A549 (cell line): Measurements from ENCODE around the gene VPS13D. TPM values are rescaled to one million over a fixed set of nuclear protein-coding genes. Genes with fewer than 3 reads are reported as not detected.

ENCODE experiments used
- ATAC-seq, 2 experiments: fragments of 200-7000 bp in 1 of 2; fragments of >200 bp in 1 of 2; cut with Nextera tagmentation in 1 of 2; cut with Tn5 transposase in 1 of 2; 3 replicates each; pipeline versions ENCODE4 v1.8.0 to v1.9.1; 2018 to 2020; ENCODE audit warnings: mild to moderate bottlenecking in 1 of 2, moderate library complexity in 1 of 2
- CTCF ChIA-PET: fragments of 300-600 bp; sonication (Branson Sonifier 250); formaldehyde crosslinking; extraction: SDS; loops from one replicate; lab custom pipeline; 2021; ENCODE audit warnings: antibody characterized with exemption, inconsistent platforms; lab: Yijun Ruan, JAX
- POLR2A ChIA-PET: fragments of 350-600 bp; formaldehyde crosslinking; extraction: SDS; loops from one replicate; lab custom pipeline; 2021; ENCODE audit warnings: antibody characterized with exemption, inconsistent platforms; lab: Yijun Ruan, JAX
- DNase-seq, 2 experiments: peaks; one replicate each; pipeline versions ENCODE4 v3.0.0 to v3.0.0-alpha.2; 2011 to 2016; ENCODE audit warnings: low read depth in 1 of 2, low spot score in 1 of 2
- FAIRE-seq: peaks from 2 replicates; lab custom pipeline; 2011; peaks lifted over from hg19 to GRCh38; lab: Jason Lieb, UNC
- H3K27ac ChIP-seq, 2 experiments: fragments of >200 bp; sonication (Bioruptor Twin); formaldehyde crosslinking; 3 replicates each; pipeline ENCODE4 v1.5.1; 2016 to 2017
- H3K4me1 ChIP-seq: fragments of >200 bp; sonication (Bioruptor Twin); formaldehyde crosslinking; 3 replicates; pipeline ENCODE4 v1.6.1; 2016
- H3K4me2 ChIP-seq: fragments of >200 bp; sonication (Bioruptor Twin); formaldehyde crosslinking; 3 replicates; pipeline ENCODE4 v1.6.1; 2016
- H3K4me3 ChIP-seq: fragments of >200 bp; sonication (Bioruptor Twin); formaldehyde crosslinking; 3 replicates; pipeline ENCODE4 v1.5.1; 2016
- H3K9me3 ChIP-seq: fragments of >200 bp; sonication (Bioruptor Twin); formaldehyde crosslinking; 3 replicates; pipeline ENCODE4 v1.6.1; 2016
- CBX2 ChIP-seq: fragments of 200-600 bp; sonication (generic); IDR thresholded peaks from 2 replicates; pipeline ENCODE4 v1.6.1; 2016; ENCODE audit warnings: low read depth, mild to moderate bottlenecking, borderline replicate concordance
- CHD4 ChIP-seq: fragments of 200-600 bp; sonication (generic); IDR thresholded peaks from 2 replicates; pipeline ENCODE4 v1.6.1; 2016; ENCODE audit warnings: antibody characterized with exemption, mild to moderate bottlenecking, borderline replicate concordance
- EHF ChIP-seq: fragments of 250-450 bp; sonication (Bioruptor Pico); IDR thresholded peaks from 2 replicates; pipeline ENCODE4 v1.5.0; 2020; ENCODE audit warnings: mild to moderate bottlenecking
- EHMT2 ChIP-seq: fragments of 200-600 bp; sonication (generic); IDR thresholded peaks from 2 replicates; pipeline ENCODE4 v1.6.1; 2016; ENCODE audit warnings: antibody characterized with exemption, low read depth, mild to moderate bottlenecking, moderate library complexity
- EP300 ChIP-seq, 2 experiments: fragments of >200 bp; sonication (Bioruptor Twin); formaldehyde crosslinking; IDR thresholded peaks; 2 replicates in 1 of 2; 3 replicates in 1 of 2; pipeline ENCODE4 v1.6.1; 2016 to 2017
- FOSB ChIP-seq: fragments of 250-450 bp; sonication (Bioruptor Pico); IDR thresholded peaks from 2 replicates; pipeline ENCODE4 v1.5.0; 2020; ENCODE audit warnings: mild to moderate bottlenecking, moderate library complexity
- HES2 ChIP-seq: fragments of >200 bp; sonication (Bioruptor Twin); formaldehyde crosslinking; IDR thresholded peaks from 2 replicates; pipeline ENCODE4 v1.6.1; 2016
- HEYL ChIP-seq: fragments of 250-450 bp; sonication (Bioruptor Pico); IDR thresholded peaks from 2 replicates; pipeline ENCODE4 v1.8.0; 2021; ENCODE audit warnings: mild to moderate bottlenecking, moderate library complexity
- HMGXB4 ChIP-seq: fragments of 250-450 bp; sonication (Bioruptor Pico); IDR thresholded peaks from 2 replicates; pipeline ENCODE4 v1.5.0; 2021; ENCODE audit warnings: mild to moderate bottlenecking, moderate library complexity, borderline replicate concordance
- HOXA7 ChIP-seq: fragments of 250-450 bp; sonication (Bioruptor Pico); IDR thresholded peaks from 2 replicates; pipeline ENCODE4 v1.5.0; 2020; ENCODE audit warnings: mild to moderate bottlenecking, moderate library complexity
- HOXB13 ChIP-seq: fragments of 250-450 bp; sonication (Bioruptor Pico); IDR thresholded peaks from 2 replicates; pipeline ENCODE4 v1.5.0; 2020; ENCODE audit warnings: low read depth, mild to moderate bottlenecking, moderate library complexity
- KDM1A ChIP-seq: fragments of 200-600 bp; sonication (generic); IDR thresholded peaks from 2 replicates; pipeline ENCODE4 v1.6.1; 2016; ENCODE audit warnings: low read depth, mild to moderate bottlenecking
- MAFK ChIP-seq: fragments of 450-650 bp; IDR thresholded peaks from 2 replicates; pipeline ENCODE4 v1.6.1; 2014; ENCODE audit not compliant: partially characterized antibody
- NPAS2 ChIP-seq: fragments of 250-450 bp; sonication (Bioruptor Pico); IDR thresholded peaks from 2 replicates; pipeline ENCODE4 v1.8.0; 2022; ENCODE audit warnings: mild to moderate bottlenecking, moderate library complexity, borderline replicate concordance
- NR3C1 ChIP-seq: fragments of >200 bp; sonication (Bioruptor Twin); formaldehyde crosslinking; IDR thresholded peaks from 3 replicates; pipeline ENCODE4 v1.6.1; 2017
- PHF8 ChIP-seq: fragments of 200-600 bp; sonication (generic); IDR thresholded peaks from 2 replicates; pipeline ENCODE4 v1.6.1; 2016; ENCODE audit warnings: low read depth, mild to moderate bottlenecking, antibody characterized with exemption, moderate library complexity, borderline replicate concordance
- POLR2AphosphoS2 ChIP-seq: conservative IDR thresholded peaks from 2 replicates; pipeline ENCODE4 v1.6.1; 2012; ENCODE audit warnings: low read length, improper control_type of control experiment, inconsistent platforms
- RAD21 ChIP-seq, 2 experiments: fragments of >200 bp in 1 of 2; sonication (Bioruptor Twin) in 1 of 2; formaldehyde crosslinking in 1 of 2; IDR thresholded peaks in 1 of 2; conservative IDR thresholded peaks in 1 of 2; 2 replicates in 1 of 2; 3 replicates in 1 of 2; pipeline ENCODE4 v1.6.1; 2012 to 2018; ENCODE audit warnings: inconsistent platforms in 1 of 2
- SMC3 ChIP-seq: fragments of >200 bp; sonication (Bioruptor Twin); formaldehyde crosslinking; IDR thresholded peaks from 3 replicates; pipeline ENCODE4 v1.6.1; 2018; ENCODE audit warnings: inconsistent platforms
- SREBF2 ChIP-seq: fragments of 450-650 bp; IDR thresholded peaks from 2 replicates; pipeline ENCODE4 v1.6.1; 2014; ENCODE audit warnings: mild to moderate bottlenecking, moderate library complexity
- TFCP2L1 ChIP-seq: fragments of 250-450 bp; sonication (Bioruptor Pico); IDR thresholded peaks from 2 replicates; pipeline ENCODE4 v1.5.0; 2021; ENCODE audit warnings: mild to moderate bottlenecking
- TP53 ChIP-seq: fragments of 250-450 bp; sonication (Bioruptor Pico); IDR thresholded peaks from 2 replicates; pipeline ENCODE4 v1.5.0; 2021; ENCODE audit warnings: mild to moderate bottlenecking, moderate library complexity
- ZSCAN20 ChIP-seq: fragments of 250-450 bp; sonication (Bioruptor Pico); IDR thresholded peaks from 2 replicates; pipeline ENCODE4 v1.8.0; 2022; ENCODE audit warnings: mild to moderate bottlenecking, moderate library complexity
- WGBS: methylation state at CpG from one replicate; pipeline ENCODE4 v1.1.6; 2017; ENCODE audit errors: missing lambda C conversion rate; 5-methylcytosine and 5-hydroxymethylcytosine counted together
- polyA plus RNA-seq, 4 experiments: library from polyadenylated mRNA; depleted of rRNA in 3 of 4; stranded (reverse); fragments of >200 nt; fragmentation: RNase III in 1 of 4; extraction: RNeasy Plus Mini Kit Qiagen cat#74134 plus additional on column Dnase treatment in 1 of 4; gene quantifications; 2 replicates in 3 of 4; 3 replicates in 1 of 4; pipeline ENCODE4 v1.2.3, GENCODE V29; 2011 to 2017

VPS13D gene
- polyA plus RNA-seq, 2 of the 4 experiments (the other 2 are of a cell fraction): 5.4 to 15.9 TPM

GRCh38 chr1:12495725-12496124 is 265.9 kb downstream of the VPS13D start:
- CTCF ChIA-PET: interaction anchor here (1.2 kb wide), 1 partner anchor 83 kb away, joined by 3 read pairs; no protein-coding TSS in a partner anchor
- POLR2A ChIA-PET: no interaction called here
- Histone ChIP-seq H3K4me2 (no peak overlapping the region), H3K4me1 (no peaks in the 10 kb centered on the region), H3K4me3 (no peak overlapping the region), H3K9me3 (0 out of 3 replicates have a peak, but pooled peaks cover under 1% of the 10 kb centered on the region)
- FAIRE-seq: no peak
- DNase-seq: no peak
- WGBS: 95% methylated on average over 11 of the region's 11 CpGs
- no peak for ATAC-seq
- no peak for TF ChIP-seq RAD21 (conservative IDR thresholded peaks at IDR 0.05 in 1 of 2, IDR thresholded peaks at IDR 0.05 in 1 of 2)
- no peak for TF ChIP-seq TP53 (CRISPR knock-in tag)
- TF ChIP-seq PHF8: no peak
- no peak for TF ChIP-seq HOXB13 (CRISPR knock-in tag)
- no peak for TF ChIP-seq NR3C1
- no peak for TF ChIP-seq ZSCAN20 (CRISPR knock-in tag)
- TF ChIP-seq EHMT2: no peak
- no peak for TF ChIP-seq KDM1A
- no peak for TF ChIP-seq NPAS2 (CRISPR knock-in tag)
- no peak for TF ChIP-seq POLR2AphosphoS2
- no peak for TF ChIP-seq SREBF2
- TF ChIP-seq MAFK: no peak
- no peak for TF ChIP-seq CHD4
- no peak for TF ChIP-seq HOXA7
- no peak for TF ChIP-seq FOSB (CRISPR knock-in tag)
- no peak for TF ChIP-seq EP300 (IDR thresholded peaks at IDR 0.05)
- no peak for TF ChIP-seq EHF (CRISPR knock-in tag)
- no peak for TF ChIP-seq CBX2
- no peak for TF ChIP-seq HES2
- TF ChIP-seq SMC3: no peak
- TF ChIP-seq, all 56 proteins: peak for 0
- no peak overlapping the region for H3K27ac ChIP-seq

- H3K27ac ChIP-seq: 0 out of 6 replicates have a peak overlapping the region, but pooled peaks of 1 of the 2 experiments have one; percentile 33
- TF ChIP-seq HOXA7 (no peak), HMGXB4 (CRISPR knock-in tag) (no peak), HEYL (CRISPR knock-in tag) (no peak), TFCP2L1 (CRISPR knock-in tag) (no peak)
- H3K4me3 ChIP-seq: no peak overlapping the region
- no peak overlapping the region for H3K4me2 ChIP-seq
- H3K9me3 ChIP-seq: no peaks in the 10 kb centered on the region
- 88% methylated on average over 9 of the region's 9 CpGs for WGBS
- ATAC-seq (no peak), FAIRE-seq (no peak), DNase-seq (no peak)
- ChIA-PET CTCF (no interaction called here), POLR2A (no interaction called here)
- no peaks in the 10 kb centered on the region for H3K4me1 ChIP-seq
Measured at GRCh38 chr1:12496154-12496961, 266.5 kb downstream of the VPS13D start.
